ENCODE measurements around the gene GJB4.
"Not testable (repeated sequence)": the region's sequence is repeated elsewhere in the genome, so short reads cannot be mapped to it uniquely, and the experiment has no call there.

GJB4 gene

GRCh38 chr1:34759503-34760357, at the start of gene GJB4:
Gene GJB4 (plus strand): TSS chr1:34759740. CDS start chr1:34761255, 1,515 bp downstream.
- DNase-seq: no peak

- DNase-seq: no peak
These were observed 48.7 kb upstream of the GJB4 start for GRCh38 chr1:34710812-34711211.

GRCh38 chr1:34711485-34711884, 48.1 kb upstream of the GJB4 start:
- DNase-seq: no peak

- no peak for DNase-seq
These were observed 47.4 kb upstream of the GJB4 start for GRCh38 chr1:34712007-34712688.

GRCh38 chr1:34713443-34713842, 46.1 kb upstream of the GJB4 start:
- no peak for DNase-seq

- DNase-seq: no peak
These were observed 45.2 kb upstream of the GJB4 start for GRCh38 chr1:34714386-34714785.

GRCh38 chr1:34715139-34715538, 44.4 kb upstream of the GJB4 start:
- DNase-seq: no peak

- no peak for DNase-seq
These were observed 38.3 kb upstream of the GJB4 start for GRCh38 chr1:34721241-34721640.

GRCh38 chr1:34721646-34722355, 37.7 kb upstream of the GJB4 start:
- no peak for DNase-seq

- DNase-seq: no peak
These were observed 32.7 kb upstream of the GJB4 start for GRCh38 chr1:34726861-34727260.

GRCh38 chr1:34730485-34730884, 29.1 kb upstream of the GJB4 start:
- no peak for DNase-seq

- not testable (repeated sequence) for DNase-seq
These were observed 26.7 kb upstream of the GJB4 start for GRCh38 chr1:34732831-34733230.

- no peak for DNase-seq
These were observed 22.8 kb upstream of the GJB4 start for GRCh38 chr1:34736692-34737091.

GRCh38 chr1:34737236-34737635, 22.3 kb upstream of the GJB4 start:
- DNase-seq: not testable (repeated sequence)

GRCh38 chr1:34739613-34740012, 19.9 kb upstream of the GJB4 start:
- DNase-seq: no peak

- peak in 1 of 2 experiments; percentile 11 for DNase-seq
These were observed 19.2 kb upstream of the GJB4 start for GRCh38 chr1:34740161-34740868.

GRCh38 chr1:34742667-34743270, 16.8 kb upstream of the GJB4 start:
- DNase-seq: peak; percentile 38 to 56

- DNase-seq: no peak
These were observed 15.8 kb upstream of the GJB4 start for GRCh38 chr1:34743775-34744174.

- no peak for DNase-seq
These were observed 14.7 kb upstream of the GJB4 start for GRCh38 chr1:34744851-34745250.

GRCh38 chr1:34745666-34746065, 13.9 kb upstream of the GJB4 start:
- no peak for DNase-seq

GRCh38 chr1:34746101-34746500, 13.4 kb upstream of the GJB4 start:
- no peak for DNase-seq

Measured in SHP77 (cell line).